ENCODE results near the gene ITPK1. TPM values are rescaled to one million over a fixed set of nuclear protein-coding genes. Genes with fewer than 3 reads are reported as not detected.

Gene ITPK1
- total and polyA plus RNA-seq, 8 donors, result 17.8 to 46.3 (median 28.9) TPM

DNA sequence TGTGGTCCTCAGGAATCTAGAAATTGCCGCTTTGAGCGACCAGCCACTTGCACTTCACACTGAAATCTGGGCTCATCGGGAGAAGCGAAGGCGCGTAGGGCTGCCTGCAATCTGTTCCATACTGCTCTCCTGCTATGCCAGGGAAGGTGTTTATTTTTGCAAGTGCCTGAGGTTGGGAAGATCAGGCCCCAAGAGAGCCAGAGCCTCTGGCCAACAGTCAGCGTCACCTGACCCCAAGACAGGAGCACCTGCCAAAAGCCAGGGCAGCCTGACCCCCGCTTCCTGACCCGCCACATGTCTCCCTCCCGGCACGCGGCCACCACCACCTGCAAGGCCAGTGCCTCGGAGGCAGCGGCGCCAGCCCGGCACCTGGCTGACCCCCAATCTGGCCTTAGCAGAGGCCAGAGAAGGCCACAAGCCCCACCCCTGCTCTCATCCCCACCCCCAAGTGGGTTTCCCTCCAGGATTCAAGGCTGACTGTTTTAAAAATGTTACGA lies 98.4 kb downstream of the ITPK1 start:
- DNase-seq, result peak in 1 of 2 donors; percentile 80
- WGBS, 5 donors, result 44 to 77% (median 60%) methylated on average over 14 to 17 of the region's 17 CpGs
- Histone ChIP-seq H3K27me3 (no peaks in the 10 kb centered on the region), H3K27ac (peak overlapping the region in 3 of 5 donors; percentile 10 to 67 (median 18)), H3K36me3 (peaks cover 0 to 21% (median 19%) of the 10 kb centered on the region in 4 donors), H3K9me3 (no peaks in the 10 kb centered on the region), H3K4me3 (no peak overlapping the region), H3K4me1 (peaks cover 42 to 74% (median 49%) of the 10 kb centered on the region in 4 donors)
- intact Hi-C loops (cut with DNase I; ENCODE audit: low total_unique reads), result no loop called here
- TF ChIP-seq EP300 (IDR thresholded peaks at IDR 0.05) (no peak), POLR2A (IDR thresholded peaks at IDR 0.05) (no peak), POLR2AphosphoS5 (IDR thresholded peaks at IDR 0.05) (no peak)
- TF ChIP-seq, protein P1, sequence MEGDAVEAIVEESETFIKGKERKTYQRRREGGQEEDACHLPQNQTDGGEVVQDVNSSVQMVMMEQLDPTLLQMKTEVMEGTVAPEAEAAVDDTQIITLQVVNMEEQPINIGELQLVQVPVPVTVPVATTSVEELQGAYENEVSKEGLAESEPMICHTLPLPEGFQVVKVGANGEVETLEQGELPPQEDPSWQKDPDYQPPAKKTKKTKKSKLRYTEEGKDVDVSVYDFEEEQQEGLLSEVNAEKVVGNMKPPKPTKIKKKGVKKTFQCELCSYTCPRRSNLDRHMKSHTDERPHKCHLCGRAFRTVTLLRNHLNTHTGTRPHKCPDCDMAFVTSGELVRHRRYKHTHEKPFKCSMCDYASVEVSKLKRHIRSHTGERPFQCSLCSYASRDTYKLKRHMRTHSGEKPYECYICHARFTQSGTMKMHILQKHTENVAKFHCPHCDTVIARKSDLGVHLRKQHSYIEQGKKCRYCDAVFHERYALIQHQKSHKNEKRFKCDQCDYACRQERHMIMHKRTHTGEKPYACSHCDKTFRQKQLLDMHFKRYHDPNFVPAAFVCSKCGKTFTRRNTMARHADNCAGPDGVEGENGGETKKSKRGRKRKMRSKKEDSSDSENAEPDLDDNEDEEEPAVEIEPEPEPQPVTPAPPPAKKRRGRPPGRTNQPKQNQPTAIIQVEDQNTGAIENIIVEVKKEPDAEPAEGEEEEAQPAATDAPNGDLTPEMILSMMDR (IDR thresholded peaks at IDR 0.05), result no peak

DNA sequence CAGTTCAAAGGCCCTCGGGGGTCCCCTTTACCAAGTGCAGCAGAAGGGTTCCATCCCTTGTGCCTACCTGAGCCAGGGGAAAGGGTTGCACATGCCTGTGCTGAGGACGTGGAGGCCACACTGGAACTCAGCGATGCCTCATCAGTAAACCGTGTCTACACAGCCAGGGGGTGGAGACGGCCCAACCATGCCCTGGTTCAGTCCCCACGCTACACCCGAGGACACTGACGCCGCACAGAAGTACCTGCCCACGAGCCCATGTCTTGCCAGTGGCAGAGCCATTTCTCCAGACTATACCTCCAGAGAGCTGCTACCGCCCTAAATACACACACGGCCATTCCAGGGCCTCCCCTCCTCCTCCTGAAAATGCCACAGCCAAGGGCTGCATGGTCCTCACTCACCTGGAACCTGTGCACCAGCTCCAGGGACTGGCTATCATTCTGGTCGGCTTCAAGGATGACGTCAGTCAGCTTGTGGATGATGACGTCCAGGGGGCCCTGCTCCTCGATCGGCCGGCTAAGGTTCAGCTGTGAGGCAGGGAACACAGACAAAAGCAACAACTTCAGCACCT lies 99.4 kb downstream of the ITPK1 start:
- intact Hi-C loops (cut with DNase I; ENCODE audit: low total_unique reads), result no loop called here
- DNase-seq, result no peak
- 92 to 95% (median 94%) methylated on average over 11 to 18 of the region's 18 CpGs for WGBS, 5 donors
- Histone ChIP-seq H3K27me3 (no peaks in the 10 kb centered on the region), H3K36me3 (peaks cover 0 to 21% (median 19%) of the 10 kb centered on the region in 4 donors), H3K4me1 (peaks cover 46 to 84% (median 55%) of the 10 kb centered on the region in 4 donors), H3K27ac (no peak overlapping the region), H3K4me3 (no peak overlapping the region), H3K9me3 (no peaks in the 10 kb centered on the region)
- no peak for TF ChIP-seq POLR2A (IDR thresholded peaks at IDR 0.05)
- TF ChIP-seq, protein P1 (IDR thresholded peaks at IDR 0.05), result no peak
- no peak for TF ChIP-seq POLR2AphosphoS5 (IDR thresholded peaks at IDR 0.05)
- TF ChIP-seq EP300 (IDR thresholded peaks at IDR 0.05), result no peak

DNA sequence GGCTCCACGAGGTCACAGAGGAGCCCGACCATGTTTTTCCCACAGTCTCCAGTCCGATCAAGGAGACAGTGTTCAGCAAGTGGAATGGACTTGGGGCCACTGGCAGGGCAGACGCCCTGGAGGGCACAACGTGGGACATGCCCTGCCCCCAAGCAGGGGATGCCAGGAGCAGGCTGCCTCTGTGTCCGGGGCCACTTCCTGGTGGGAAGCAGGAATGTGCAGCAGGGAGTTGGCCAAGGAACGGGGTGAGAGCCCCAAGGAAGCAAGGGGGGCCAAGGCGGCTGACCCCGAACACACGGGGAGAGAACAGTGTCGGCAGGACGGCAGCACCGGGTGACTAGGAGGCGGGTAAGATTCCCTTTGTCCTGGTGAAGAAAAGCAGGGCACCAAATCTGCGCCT lies 100.2 kb downstream of the ITPK1 start:
- intact Hi-C loops (cut with DNase I; ENCODE audit: low total_unique reads), result no loop called here
- Histone ChIP-seq H3K27me3 (no peaks in the 10 kb centered on the region), H3K4me1 (peaks cover 46 to 90% (median 59%) of the 10 kb centered on the region in 4 donors), H3K4me3 (no peak overlapping the region), H3K9me3 (no peaks in the 10 kb centered on the region), H3K27ac (no peak overlapping the region), H3K36me3 (peaks cover 0 to 21% (median 19%) of the 10 kb centered on the region in 4 donors)
- 90 to 93% (median 91%) methylated on average over 13 to 15 of the region's 15 CpGs for WGBS, 5 donors
- no peak for TF ChIP-seq EP300 (IDR thresholded peaks at IDR 0.05)
- DNase-seq, result no peak

DNA sequence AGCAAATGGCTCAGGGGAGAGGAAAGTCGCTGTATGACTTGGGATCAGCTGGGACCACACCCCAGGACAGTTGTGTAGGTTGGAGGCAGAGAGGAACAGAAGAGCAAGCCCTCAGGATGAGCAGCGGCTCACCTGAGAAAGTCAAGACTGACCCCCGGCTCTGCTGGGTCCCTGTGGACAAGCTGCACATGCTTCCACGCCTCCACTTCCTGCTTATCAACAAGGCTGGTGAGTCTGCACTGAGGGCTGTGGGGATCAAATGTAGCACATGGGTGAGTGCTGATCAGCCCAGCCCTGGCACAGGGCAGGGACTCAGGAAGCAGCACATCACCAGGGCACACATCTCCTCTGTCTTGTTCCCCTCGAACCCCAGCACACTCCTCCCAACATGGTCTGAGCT lies 100.7 kb downstream of the ITPK1 start:
- intact Hi-C loops (cut with DNase I; ENCODE audit: low total_unique reads), result no loop called here

More for the DNA sequence above, 100.7 kb downstream of the ITPK1 start:
- no peaks in the 10 kb centered on the region for H3K9me3 ChIP-seq
- H3K27me3 ChIP-seq, result no peaks in the 10 kb centered on the region
- no peak for DNase-seq
- H3K4me1 ChIP-seq, result peaks cover 46 to 90% (median 63%) of the 10 kb centered on the region in 4 donors
- peaks cover 0 to 21% (median 19%) of the 10 kb centered on the region in 4 donors for H3K36me3 ChIP-seq
- no peak overlapping the region for H3K27ac ChIP-seq
- no peak for TF ChIP-seq EP300 (IDR thresholded peaks at IDR 0.05)
- no peak for TF ChIP-seq POLR2AphosphoS5 (IDR thresholded peaks at IDR 0.05)
- TF ChIP-seq, protein P1 (IDR thresholded peaks at IDR 0.05), result no peak
- no peak for TF ChIP-seq POLR2A (IDR thresholded peaks at IDR 0.05)
- H3K4me3 ChIP-seq, result no peak overlapping the region
- 83 to 95% (median 88%) methylated on average over 3 to 5 of the region's 5 CpGs for WGBS, 5 donors

All from stomach (tissue), 9 donors.